BJ (cell line): Measurements from ENCODE around the gene KLF4. TPM values are rescaled to one million over a fixed set of nuclear protein-coding genes. Genes with fewer than 3 reads are reported as not detected.

Source experiments
- CTCF ChIA-PET: fragments of 350-600 bp; formaldehyde crosslinking; extraction: SDS; loops from one replicate; lab custom pipeline; 2021; ENCODE audit warnings: antibody characterized with exemption, inconsistent platforms; lab: Yijun Ruan, JAX
- POLR2A ChIA-PET: fragments of 300-600 bp; sonication (Branson Sonifier 250); formaldehyde crosslinking; extraction: SDS; loops from one replicate; lab custom pipeline; 2021; ENCODE audit warnings: antibody characterized with exemption; lab: Charles Lee
- DNase-seq: peaks from one replicate; pipeline ENCODE4 v3.0.0-alpha.2; 2011; ENCODE audit warnings: low read depth
- H3K27me3 ChIP-seq: 2 replicates; pipeline ENCODE4 v1.6.0; 2011; ENCODE audit warnings: low read length; ENCODE audit not compliant: control insufficient read depth, insufficient read depth
- H3K36me3 ChIP-seq: 2 replicates; pipeline ENCODE4 v1.5.1; 2011; ENCODE audit warnings: low read length; ENCODE audit not compliant: control insufficient read depth, insufficient read depth
- H3K4me3 ChIP-seq: 2 replicates; pipeline ENCODE4 v1.5.1; 2011; ENCODE audit warnings: low read depth, mild to moderate bottlenecking, control low read depth, low read length
- polyA plus RNA-seq: library from polyadenylated mRNA; depleted of rRNA; stranded (reverse); fragments of >200 nt; gene quantifications from 2 replicates; pipeline ENCODE4 v1.2.3, GENCODE V29; 2011
- TF ChIP-seq, protein P1 (sequence below): IDR thresholded peaks from 2 replicates; pipeline ENCODE4 v1.5.1; 2011; ENCODE audit warnings: low read depth, mild to moderate bottlenecking, control low read depth, inconsistent platforms, low read length, moderate library complexity; ENCODE audit not compliant: insufficient read depth

Gene KLF4
- polyA plus RNA-seq, 1 experiment = 4.3 TPM

DNA sequence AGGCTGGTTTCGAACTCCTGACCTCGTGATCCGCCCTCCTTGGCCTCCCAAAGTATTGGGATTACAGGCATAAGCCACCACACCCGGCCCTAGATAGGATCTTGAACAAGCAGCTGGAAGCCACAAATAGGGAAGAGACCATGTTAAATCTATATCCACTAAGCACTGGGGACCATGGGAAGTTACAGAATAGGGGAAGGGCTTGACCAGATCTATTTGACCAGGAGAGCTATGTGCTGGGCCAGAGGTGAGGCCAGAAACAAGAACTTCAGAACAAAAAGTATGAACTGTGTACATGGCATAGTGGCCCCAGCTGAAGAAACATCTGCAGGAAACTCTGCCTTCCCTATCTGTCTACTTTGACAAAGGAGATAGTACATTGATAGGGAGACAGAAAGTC is 10.8 kb downstream of the KLF4 start:
- ChIA-PET POLR2A (no interaction called here), CTCF (interaction anchor here (1.0 to 1.3 kb wide), 2 partner anchors 8 to 1087 kb away, joined by 3 read pairs; no protein-coding TSS in a partner anchor)
- H3K4me3 ChIP-seq = no peak overlapping the region
- TF ChIP-seq, protein P1, sequence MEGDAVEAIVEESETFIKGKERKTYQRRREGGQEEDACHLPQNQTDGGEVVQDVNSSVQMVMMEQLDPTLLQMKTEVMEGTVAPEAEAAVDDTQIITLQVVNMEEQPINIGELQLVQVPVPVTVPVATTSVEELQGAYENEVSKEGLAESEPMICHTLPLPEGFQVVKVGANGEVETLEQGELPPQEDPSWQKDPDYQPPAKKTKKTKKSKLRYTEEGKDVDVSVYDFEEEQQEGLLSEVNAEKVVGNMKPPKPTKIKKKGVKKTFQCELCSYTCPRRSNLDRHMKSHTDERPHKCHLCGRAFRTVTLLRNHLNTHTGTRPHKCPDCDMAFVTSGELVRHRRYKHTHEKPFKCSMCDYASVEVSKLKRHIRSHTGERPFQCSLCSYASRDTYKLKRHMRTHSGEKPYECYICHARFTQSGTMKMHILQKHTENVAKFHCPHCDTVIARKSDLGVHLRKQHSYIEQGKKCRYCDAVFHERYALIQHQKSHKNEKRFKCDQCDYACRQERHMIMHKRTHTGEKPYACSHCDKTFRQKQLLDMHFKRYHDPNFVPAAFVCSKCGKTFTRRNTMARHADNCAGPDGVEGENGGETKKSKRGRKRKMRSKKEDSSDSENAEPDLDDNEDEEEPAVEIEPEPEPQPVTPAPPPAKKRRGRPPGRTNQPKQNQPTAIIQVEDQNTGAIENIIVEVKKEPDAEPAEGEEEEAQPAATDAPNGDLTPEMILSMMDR = no peak
- DNase-seq = no peak
- no peaks in the 10 kb centered on the region for H3K36me3 ChIP-seq
- H3K27me3 ChIP-seq = no peaks in the 10 kb centered on the region

DNA sequence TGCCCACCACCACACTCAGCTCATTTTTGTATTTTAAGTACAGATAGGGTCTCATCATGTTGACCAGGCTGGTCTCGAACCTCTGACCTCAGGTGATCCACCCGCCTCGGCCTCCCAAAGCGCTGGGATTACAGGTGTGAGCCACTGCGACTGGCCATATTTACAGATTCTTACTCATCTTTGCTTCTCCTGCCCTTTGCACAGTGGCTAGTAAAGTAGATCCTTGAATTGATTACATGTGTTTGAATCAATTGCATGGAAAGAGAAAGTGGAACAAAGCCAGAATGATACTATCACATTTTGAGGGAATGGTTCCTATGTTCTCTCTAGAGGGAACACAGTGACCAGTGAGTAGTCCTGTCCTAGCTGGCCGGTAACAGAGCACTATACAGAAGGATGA is 15.4 kb downstream of the KLF4 start:
- CTCF ChIA-PET = interaction anchor here (0.6 to 1.4 kb wide), 3 partner anchors 9 to 50 kb away, joined by 3 to 4 read pairs (median 3); no protein-coding TSS in a partner anchor

DNA sequence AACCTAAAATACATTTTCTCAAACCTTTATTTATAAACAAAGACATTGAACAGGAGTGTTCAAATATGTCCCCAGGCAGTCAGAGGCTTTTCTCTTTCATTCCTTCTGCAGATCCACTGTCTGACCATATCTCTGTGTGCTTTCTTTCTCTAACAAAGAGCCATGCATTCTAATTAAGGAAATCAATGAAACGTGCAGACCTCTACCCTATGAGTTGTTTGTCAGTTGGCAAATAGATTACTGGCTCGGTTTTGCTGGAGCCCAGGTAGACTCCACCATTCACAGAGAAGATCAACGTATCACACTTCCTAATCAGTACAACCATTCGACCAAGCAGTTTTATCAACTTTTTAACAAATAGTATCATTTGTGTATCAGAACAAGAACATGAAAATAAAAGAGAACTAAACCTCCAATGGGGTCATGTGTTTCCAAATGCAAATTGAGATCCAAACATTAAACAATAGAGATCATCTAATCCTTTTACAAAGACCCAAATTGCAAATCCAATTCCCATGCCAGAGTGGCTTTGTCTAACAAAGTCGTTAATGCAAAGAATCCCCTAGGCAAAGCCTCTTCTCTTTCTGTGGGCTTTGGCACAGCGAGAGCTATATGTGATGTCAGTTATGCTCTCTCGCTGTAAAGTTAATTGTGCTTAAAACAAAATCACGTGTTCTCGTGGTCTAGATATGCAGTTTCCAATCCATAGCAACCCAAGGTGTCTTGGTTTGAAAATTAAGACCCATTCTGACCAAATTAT is 16.8 kb downstream of the KLF4 start:
- H3K27me3 ChIP-seq = no peaks in the 10 kb centered on the region
- no peak overlapping the region for H3K4me3 ChIP-seq
- ChIA-PET POLR2A (no interaction called here), CTCF (interaction anchor here (1.3 to 1.4 kb wide), 2 partner anchors 15 to 1093 kb away, joined by 3 read pairs; no protein-coding TSS in a partner anchor)
- TF ChIP-seq, protein P1 = no peak
- H3K36me3 ChIP-seq = no peaks in the 10 kb centered on the region
- DNase-seq = no peak

More for the DNA sequence above, 15.4 kb downstream of the KLF4 start:
- no peaks in the 10 kb centered on the region for H3K27me3 ChIP-seq
- POLR2A ChIA-PET = no interaction called here
- no peaks in the 10 kb centered on the region for H3K36me3 ChIP-seq
- DNase-seq = no peak
- no peak overlapping the region for H3K4me3 ChIP-seq
- TF ChIP-seq, protein P1 = no peak

DNA sequence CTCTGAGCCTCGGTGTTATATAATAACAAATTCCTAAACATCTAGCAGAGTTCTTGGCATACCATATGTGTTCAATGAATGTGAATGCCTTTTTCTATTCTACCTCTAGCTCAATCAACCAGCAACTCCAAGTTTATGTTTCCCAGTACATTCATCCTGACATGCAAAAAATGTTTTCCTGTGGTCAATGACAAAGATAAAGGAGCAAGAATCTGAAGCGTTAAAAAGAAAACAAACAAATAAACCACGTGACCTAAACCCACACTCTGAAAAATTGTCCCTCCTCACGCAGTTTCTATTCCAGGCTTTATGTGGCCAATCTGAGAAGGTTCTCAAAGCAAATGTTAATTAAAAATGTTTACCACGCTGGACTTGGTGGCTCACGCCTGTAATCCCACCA is 18.0 kb downstream of the KLF4 start:
- Histone ChIP-seq H3K4me3 (no peak overlapping the region), H3K27me3 (no peaks in the 10 kb centered on the region), H3K36me3 (no peaks in the 10 kb centered on the region)
- TF ChIP-seq, protein P1 = no peak
- POLR2A ChIA-PET = interaction anchor here (0.6 kb wide), 1 partner anchor 18 kb away, joined by 3 read pairs; the partner anchor contains the start of gene KLF4
- no peak for DNase-seq
- CTCF ChIA-PET = interaction anchor here (1.2 to 1.3 kb wide), 2 partner anchors 11 to 1094 kb away, joined by 3 to 4 read pairs; no protein-coding TSS in a partner anchor

DNA sequence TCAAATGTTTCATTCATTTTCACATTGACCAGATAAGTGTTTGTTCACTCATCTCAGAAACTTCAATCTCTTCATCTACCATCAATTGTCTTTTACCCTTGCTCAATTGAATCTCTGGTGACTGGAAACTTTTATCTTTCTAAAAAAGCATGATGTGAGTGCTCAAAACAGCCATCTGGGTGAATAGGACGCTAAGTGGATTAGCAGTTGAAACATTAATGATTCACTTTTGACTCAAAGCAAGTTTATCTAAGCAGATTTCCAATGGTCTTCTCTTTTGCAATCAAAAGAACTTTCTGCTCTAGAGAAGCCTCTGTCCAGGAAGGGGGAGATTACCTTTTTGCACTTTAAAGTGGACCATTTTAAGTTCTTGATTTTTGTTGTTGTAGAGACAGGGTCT is 22.2 kb downstream of the KLF4 start:
- CTCF ChIA-PET = no interaction called here
- no peaks in the 10 kb centered on the region for H3K27me3 ChIP-seq
- POLR2A ChIA-PET = no interaction called here

More for the DNA sequence above, 22.2 kb downstream of the KLF4 start:
- TF ChIP-seq, protein P1 = no peak
- no peak for DNase-seq
- H3K4me3 ChIP-seq = no peak overlapping the region
- no peaks in the 10 kb centered on the region for H3K36me3 ChIP-seq
